Measurements from ENCODE around the gene PHACTR3.

The PHACTR3 gene

DNA sequence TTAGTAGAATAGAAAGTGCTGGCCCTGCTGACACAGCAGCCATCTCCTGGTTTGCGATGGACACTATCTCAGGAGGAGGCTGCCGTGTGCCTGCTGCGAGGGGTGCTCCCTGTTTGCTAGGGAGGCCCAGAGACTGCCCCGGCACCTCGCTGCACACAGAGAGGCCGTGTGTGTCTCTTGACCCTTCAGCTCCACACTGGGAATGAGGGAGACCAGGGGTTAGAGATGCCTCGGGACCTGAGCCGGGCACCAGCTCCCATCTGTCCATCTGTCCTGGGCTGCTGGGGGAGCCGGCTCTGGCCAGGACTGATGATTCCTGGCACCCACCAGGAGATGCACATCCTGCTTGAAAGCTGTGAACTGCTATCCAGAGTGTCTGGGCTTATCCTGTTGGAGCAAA lies 18.2 kb downstream of the PHACTR3 start:
- DNase-seq (ENCODE audit: low read depth), result no peak

DNA sequence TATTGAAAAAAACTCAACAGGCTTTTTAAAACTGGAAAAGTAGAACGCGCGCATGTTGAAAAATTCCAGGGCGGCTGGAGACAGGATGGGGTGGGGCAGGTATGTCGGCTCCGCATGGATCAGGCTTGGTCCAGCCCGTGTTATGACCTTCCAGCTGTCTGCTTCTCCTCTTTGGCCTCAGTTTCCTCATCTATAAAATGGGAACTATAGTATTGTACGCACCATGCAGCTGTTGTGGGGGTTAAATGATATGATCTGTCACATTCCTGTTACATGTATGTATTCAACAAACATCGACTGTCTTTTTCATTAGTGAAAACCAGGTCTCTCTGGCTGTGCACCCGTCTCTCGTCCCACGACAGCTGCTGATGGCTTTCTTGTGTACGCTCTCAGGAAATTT lies 18.8 kb downstream of the PHACTR3 start:
- no peak for DNase-seq (ENCODE audit: low read depth)

DNA sequence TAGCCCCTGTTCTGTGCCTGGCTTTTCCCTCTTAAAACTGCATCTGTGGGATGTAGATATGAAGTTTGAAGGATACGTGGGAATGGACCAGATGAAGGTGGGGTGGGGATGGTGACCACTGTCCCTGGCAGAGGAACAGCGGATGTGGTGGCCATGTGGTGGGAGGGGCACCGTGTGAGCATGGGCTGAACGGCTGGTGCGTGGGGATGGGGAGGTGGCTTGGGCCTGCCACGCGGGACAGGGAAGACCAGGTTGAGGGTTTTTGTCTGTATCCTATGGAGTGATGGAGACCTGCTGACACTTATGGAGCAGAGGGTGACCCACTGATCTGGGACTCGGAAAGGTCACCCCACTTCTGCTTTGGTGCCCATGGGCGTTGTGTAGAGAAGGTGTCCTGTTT lies 19.2 kb downstream of the PHACTR3 start:
- no peak for DNase-seq (ENCODE audit: low read depth)

DNA sequence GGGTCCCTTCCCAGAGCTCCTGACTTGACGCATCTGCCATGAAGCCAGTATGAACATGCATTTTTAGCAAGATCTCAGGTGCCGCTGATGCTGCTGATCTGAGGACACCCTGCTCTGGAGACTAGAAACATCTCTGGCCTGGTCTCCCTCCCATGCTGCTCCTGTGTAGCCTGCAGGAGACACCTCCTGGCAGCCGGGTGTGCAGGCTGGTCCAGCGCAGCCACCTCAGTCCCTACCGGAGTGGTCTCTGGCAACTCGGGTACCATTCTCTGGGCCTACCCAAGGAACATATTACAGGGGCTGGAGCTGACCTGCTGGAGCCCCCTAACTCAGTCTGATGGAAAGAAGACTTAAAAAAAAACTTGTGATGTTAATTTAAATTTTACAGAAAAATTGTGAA lies 20.1 kb downstream of the PHACTR3 start:
- no peak for DNase-seq (ENCODE audit: low read depth)

DNA sequence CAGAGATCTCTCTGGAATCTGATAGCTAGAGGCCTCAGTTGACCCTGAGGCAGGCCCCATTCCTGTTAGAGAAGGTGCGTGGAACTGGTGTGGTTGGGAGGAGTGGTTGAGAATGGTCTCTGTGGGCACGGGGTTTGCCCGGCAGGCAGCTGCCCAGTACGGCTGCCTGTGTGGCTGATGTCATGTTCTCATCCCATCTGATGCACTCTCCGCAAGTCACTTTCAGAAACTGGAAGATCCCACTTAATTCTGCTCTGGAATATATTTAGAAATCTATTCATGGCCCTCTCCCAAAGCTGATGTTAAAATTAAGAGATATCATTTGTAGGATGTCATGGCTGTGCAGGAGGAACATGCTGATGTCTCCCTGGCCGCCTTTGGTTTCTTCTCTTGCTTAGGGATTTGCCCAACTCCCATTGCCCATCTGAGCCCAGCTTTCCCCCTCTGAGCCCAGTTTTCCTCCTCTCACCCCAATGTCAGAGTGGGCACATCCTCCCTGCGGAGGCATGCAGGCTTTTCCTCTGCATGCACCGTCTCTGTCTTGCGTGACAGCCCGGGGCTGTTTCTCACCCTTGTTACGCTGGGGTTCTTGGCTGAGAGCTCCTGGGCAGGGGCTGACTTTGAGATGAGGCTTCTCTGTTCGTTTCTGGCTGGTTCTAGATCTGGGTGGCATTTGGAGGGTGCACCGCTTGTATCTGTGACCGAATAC lies 21.0 kb downstream of the PHACTR3 start:
- DNase-seq (ENCODE audit: low read depth), result no peak

DNA sequence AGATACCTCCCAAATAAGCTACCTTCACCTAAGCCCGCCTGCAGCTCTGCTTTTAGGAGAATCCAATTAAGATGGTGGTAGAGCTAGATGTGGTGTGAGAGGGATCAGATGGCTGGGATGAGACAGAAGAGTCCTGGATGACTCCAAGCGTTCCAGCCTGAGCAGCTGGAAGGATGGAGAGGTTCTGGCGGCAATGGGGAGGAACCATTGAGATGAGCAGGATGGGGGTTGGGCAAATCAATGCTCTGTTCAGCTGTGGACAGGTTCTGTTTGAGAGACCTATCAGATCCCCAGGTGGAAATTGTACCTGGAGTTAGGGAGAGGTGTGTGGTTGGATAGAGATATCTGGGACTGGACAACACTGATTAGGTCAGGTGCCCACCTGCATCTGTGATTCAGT lies 23.0 kb downstream of the PHACTR3 start:
- no peak for DNase-seq (ENCODE audit: low read depth)

DNA sequence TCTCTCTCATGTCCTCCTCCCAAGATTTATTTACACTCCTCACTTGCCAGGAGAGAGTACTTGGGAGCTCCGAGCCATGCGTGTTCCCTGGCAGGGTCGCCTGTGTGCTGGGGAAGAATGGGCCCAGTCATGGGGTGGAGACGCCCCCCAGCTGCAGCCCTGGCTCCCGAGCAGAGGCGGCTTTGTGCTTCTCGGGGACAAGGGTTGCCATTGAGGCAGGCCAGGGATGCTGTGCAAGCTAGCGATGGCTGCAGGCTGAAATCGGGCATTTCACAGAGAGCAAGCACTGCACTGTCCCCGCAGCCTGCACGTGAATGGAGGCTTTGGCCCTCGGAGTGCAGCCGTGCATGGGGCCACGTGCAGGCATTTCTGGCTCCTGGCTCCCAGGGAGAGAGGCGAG lies 23.8 kb downstream of the PHACTR3 start:
- no peak for DNase-seq (ENCODE audit: low read depth)

DNA sequence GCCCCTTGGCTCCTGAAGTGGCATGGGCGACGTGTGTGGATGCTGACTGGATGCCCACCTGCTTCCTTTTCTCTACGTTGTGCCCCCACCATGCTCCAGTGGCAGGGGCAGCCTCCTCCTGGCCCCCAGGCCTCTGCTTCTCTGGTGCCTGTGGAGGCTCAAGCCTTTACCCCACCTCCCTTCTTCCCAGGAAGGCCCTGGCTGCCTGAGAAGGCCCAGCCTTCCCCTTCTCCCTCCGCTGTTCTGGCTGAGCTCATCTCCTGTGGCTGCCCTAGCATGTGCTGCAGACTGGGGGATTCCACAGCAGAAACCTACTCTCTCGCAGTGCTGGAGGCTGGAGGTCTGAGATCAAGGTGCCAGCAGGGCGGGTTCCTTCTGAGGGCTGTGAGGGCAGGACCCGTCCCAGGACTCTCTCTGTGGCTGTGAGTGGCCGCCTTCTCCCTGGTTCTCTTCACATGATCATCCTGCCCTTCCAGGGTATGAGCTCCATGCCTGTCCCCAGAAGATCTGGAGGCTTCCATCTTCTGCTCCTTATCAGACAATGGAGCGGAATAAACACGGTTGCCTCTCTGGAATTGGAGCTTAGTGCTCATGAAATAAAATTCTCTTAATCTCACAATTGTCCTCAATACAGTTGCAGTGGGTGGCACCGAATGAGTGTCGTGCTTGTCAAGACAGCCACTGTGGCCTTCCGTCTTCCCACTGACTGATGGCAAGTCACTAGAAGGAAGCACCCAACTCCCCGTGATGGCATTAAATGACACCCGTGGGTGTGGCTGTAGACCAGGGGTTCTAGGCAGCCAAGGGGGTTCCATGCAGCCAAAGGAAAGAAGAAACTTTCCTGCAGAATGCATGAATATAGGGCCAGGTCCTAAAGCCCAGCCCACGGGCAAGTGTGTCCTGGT lies 25.1 kb downstream of the PHACTR3 start:
- DNase-seq (ENCODE audit: low read depth), result no peak

DNA sequence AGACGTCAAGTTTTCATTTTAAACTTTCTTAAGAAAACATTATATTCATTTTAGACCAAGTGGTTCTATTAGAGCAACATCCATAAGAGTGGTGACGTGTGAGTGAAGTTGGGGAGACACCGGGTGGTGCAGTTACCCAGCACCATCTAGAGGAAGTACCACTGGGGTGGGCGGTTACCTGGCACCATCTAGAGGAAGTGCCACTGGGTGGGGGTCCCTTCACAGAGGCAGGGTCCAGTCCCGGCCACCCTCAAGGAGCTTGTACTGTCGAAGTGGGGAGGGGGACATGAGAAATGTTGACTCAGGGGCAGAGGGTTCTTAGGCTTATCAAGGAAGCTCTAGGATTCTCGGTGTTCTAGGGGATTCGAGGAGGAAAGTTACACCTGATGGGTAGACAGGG lies 26.2 kb downstream of the PHACTR3 start:
- no peak for DNase-seq (ENCODE audit: low read depth)

DNA sequence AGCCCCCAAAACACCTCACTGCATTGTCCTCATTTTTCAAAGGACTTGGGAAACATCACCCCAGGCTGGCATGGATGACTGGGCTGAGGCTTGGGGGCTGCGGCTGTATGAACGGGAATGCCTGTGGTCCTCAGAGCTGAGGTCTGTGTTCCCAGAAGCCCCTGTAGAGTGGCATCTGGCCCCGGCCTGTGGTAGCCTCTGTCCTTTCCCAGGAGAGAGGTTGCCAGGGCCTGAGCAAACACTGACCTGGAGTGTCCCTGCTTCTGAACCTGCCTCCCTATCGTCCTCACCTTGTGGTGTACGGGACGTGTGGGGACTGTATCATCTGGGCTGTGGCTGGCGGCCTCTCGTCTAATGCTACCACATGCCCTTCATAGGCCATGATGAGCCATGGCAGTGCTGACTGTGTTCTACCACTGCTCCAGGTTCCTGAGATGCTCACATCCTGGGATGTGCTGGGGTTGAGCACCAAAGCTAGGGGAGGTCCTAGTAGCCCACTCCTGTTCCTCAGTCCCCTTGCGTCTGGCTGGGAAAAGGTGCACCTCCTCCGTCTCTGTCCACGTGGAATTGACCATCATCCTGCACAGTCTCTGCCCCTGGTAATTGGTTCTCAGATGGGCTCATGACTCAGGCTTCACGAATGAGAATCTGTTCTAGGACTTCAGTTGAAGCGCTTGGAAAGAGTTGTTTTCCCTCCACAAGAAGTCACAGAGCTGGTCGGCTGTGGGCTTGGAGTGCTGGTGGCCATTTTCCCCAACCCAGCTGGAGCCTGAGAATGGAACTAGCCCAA lies 27.6 kb downstream of the PHACTR3 start:
- no peak for DNase-seq (ENCODE audit: low read depth)

DNA sequence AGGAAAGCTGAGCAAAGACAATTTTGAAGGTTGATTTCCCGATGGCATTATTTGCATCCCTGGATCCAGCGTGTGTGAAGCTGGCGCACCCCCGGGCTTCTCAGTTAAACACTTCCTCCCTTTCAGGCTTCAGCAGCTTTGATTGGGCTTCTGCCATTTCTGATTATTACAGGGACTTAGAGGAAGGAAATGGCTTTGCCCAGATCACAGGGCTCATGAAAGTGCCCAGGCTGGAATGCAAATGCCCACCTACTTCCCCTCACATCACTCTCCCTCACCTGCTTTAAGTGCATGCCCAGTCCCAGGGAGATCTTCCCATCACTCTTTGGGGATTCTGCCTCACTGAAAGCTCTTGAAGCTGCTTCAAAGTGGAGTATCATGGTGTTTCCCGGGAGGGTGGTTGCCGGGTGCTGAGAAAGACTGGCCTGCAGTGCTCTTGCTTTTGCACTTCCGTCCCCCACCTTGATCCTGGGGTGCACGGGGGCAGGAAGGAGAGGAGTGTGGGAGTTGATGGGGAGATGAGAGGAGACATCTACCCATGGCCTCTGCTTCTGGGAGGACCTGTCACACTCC lies 28.3 kb downstream of the PHACTR3 start:
- DNase-seq (ENCODE audit: low read depth), result no peak

DNA sequence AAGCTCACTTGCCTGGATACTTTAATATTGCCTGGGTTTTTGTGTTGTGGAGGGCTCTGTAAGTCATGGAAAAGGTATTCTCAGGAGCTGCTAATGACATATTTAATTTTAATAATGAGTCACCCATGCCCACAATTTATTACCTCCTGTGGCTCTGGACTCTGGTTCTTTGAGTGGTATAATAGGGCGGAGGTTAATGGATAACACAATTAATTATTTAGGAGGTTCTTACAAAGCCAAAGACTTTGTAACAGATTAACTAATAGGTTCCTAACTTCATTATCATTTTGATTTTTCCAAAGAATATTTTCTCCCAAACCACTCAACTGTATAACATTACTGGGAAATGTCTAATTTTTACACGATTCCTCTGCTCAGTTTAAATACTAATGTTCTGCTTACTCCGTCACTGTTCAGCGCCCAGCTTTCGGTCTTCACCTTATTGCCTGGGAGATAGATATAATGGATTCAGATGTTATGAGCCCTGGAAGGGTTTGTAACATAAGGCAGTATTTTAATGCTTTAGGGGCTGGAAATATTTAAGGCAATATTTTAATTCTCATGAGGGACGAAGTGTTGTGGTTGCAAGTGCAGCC lies 29.4 kb downstream of the PHACTR3 start:
- no peak for DNase-seq (ENCODE audit: low read depth)

DNA sequence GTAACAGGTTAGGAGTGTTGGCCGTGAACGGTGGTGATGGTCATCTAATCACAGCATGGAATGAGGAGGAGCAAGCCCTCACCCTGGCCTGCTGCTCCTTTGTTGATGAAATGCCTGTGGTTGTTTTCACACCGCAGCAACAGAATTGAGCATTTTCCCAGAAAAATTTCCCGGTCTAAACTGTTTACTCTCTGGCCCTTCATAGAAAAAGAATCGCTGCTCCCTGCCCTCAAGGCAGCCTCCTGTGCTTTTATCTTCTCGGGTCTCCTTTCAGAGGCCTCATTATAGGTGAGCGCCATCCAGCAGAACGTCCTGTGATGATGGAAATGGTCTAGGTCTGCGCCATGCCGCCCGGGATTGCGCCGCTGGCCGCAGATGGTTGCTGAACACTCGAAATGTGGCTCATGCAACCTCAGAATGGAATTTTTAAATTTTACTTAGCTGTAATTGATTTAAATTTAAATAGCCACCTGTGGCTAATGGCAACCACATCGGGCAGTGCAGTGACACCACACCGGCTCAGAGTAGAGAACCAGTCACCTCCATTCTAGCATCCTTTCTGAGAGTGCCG lies 30.2 kb downstream of the PHACTR3 start:
- no peak for DNase-seq (ENCODE audit: low read depth)

DNA sequence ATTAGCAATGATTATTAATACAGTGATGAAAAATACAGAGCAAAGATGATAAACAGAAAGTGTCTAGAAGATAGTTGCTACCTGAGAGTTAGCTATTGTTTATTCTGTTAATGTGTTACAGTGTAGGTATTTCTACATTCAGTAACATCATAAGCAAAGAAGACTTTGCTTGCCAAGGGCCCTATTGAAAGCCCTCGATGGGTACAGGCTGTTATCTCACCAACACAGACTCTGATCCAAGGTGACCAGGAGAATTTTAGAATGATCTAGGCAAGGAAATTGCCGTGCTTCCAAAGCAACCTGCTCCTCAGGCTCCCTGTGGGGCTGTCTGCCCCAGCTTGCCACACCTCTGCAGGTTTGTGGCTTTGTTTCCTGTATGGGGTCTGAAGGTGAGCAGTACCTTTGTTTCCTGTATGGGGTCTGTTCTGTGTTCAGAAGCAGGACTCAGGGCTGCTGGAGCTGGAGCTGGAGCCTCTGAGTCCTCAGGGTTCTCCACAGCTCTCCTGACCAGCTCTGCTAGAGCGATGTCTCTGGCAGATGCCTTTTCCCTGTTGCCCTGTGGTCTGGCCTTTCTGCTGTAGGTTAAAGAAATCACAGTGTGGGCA lies 32.5 kb downstream of the PHACTR3 start:
- no peak for DNase-seq (ENCODE audit: low read depth)

DNA sequence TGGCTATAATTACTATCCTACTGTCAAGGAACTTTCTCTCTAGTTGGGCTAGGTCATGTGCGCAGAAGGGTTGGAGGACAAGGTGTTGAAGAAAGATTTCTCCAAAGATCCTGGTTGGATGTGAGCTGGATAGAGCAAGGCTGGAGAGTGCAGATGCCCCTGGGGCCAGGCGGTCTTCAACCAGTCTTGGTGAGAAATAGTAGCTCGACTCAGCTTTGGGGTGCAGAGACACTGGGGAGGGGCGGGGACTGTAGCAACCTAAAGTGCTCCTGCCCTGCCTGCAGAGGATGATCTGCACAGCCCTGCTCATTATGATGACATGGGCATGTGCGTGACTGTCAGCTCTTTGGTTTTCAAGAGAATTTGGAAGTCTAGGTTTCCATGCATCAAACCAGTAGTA lies 35.9 kb downstream of the PHACTR3 start:
- no peak for DNase-seq (ENCODE audit: low read depth)

DNA sequence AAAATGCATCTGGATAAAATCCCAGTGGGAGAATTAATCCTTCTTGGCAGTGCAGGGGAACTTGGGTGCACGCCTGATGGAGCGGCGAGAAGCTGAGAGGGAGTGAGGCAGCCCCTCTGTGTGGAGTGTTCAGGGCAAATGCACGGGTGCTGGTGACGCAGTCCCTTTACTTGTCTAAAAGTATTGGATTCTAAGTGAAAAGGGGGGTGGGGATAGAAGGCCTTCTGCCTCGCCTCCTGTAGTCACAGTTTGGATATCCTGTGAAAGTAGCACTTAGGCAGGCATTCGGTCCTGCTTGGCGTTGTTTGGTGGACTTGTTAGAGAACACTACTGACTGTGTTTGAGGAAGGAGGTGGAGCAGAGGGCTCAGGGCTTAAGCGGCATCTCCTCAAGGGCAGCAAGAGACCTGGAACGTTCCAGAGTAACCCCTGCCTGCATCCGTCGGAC lies 39.3 kb downstream of the PHACTR3 start:
- no peak for DNase-seq (ENCODE audit: low read depth)

DNA sequence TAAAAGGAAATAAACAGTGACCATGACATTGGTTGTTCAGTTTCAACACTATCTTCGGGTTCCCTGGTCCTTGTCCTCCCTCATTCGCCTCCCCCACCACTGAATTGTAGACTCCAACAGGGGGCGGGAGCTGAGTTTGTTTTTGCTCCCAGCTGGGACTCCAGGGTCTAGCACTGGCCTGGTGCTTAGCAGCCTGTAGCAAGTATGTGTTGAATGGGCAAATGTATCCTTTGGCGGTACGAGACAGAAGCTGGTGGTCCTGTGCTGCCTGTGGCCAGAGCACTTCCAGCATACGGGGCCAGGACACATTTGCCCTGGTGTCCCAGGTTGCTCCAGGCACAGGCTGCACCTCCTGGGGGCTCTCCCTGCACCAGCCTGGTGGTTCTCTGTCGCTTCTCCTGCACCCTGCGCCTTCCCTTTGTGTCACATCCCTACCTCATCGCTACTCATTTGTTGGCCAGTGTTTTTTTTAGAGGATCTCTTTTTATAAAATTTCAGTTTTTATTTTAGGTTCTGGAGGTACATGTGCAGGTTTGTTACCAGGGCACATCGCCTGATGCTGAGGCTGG lies 40.1 kb downstream of the PHACTR3 start:
- DNase-seq (ENCODE audit: low read depth), result no peak

DNA sequence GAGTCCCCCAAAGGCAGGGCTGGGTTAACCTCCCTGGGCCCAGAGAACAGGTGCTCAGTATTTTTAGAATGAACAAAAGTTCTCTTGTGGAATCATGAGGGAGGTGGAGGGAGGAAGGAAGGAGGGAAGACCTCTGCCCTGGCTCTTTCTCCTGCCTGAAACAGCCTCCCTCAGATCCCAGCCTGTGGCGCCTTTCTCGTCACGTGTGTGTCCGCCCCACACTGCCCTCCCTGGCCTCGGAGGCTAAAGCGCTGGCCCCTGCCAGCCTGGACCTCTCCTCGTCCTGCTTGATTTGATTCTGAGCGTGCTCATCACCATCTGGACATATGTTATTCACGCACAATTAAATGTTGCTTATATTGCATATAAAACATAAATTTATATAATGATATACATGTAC lies 40.9 kb downstream of the PHACTR3 start:
- DNase-seq (ENCODE audit: low read depth), result no peak

DNA sequence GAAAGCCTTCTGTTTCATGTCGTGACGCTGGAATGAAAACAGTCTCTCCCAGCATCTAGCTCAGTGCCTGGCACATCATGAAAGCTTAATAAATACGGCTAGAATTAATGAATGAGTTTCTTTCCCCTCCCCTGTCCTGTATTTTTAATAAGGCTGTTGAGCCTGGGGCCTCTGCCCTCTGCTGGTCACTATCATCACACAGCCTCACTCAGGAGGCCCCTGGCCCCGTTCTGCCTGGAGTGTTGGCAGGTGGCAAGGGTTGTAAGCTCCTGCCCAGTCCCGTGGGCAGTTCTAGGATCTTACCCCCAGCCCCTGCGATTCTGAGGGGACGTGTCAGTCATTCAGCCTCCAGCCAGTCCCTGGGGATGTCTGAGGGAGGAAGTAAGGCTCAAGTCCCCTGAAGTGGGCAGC lies 41.4 kb downstream of the PHACTR3 start:
- DNase-seq (ENCODE audit: low read depth), result no peak

DNA sequence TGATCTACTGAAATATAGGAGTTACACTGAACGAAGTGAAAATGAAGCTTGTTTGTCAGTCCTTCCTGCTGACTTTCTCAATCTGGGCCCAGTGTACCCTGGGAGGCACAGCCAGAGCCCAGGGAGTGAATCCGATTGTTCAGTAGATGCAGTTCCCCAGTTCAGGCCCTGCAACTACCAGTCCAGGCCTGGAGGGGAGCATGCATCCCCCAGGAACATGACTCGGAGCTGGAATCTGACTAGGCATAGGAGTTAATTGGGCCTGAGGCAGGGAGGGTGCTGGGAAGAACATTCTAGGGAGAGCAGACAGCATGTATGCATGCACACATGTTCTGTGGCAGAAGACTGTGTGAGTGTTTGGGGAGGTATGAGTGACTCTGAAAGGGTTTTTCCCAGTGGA lies 42.1 kb downstream of the PHACTR3 start:
- DNase-seq (ENCODE audit: low read depth), result no peak

DNA sequence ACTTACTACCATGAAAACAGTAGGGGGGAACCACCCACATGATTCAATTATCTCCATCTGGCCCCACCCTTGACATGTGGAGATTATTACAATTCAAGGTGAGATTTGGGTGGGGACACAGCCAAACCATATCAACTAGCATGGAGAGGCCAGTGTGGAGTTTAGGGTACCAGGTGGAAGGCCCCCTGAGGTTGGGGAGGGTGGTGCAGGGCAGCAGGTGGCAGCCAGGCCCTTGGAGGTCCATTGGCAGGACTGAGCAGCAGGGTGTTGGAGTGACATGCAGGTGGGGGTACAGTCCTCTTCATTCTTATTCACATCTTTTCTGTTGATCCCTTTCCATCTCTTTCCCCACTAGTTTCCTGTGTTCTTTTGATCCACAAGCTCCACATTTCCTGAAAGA lies 42.9 kb downstream of the PHACTR3 start:
- DNase-seq (ENCODE audit: low read depth), result no peak

Data from amniotic epithelial cell (primary cell).